Upper lobe of right lung (tissue), 1 donor: ENCODE results near the gene WDR77. TPM values are rescaled to one million over a fixed set of nuclear protein-coding genes. Genes with fewer than 3 reads are reported as not detected.

ENCODE experiments used
- ATAC-seq: fragments of 200-7000 bp; cut with Tn5 transposase; one replicate; pipeline ENCODE4 v1.9.1; 2020; ENCODE audit warnings: mild to moderate bottlenecking, moderate library complexity
- DNase-seq: peaks from one replicate; pipeline ENCODE4 v3.0.0-alpha.2; 2020
- H3K27ac ChIP-seq: fragments of 200-600 bp; one replicate; pipeline ENCODE4 v1.8.0; 2022
- H3K27me3 ChIP-seq: fragments of 200-600 bp; one replicate; pipeline ENCODE4 v1.8.0; 2022; ENCODE audit warnings: mild to moderate bottlenecking
- H3K36me3 ChIP-seq: fragments of 200-600 bp; one replicate; pipeline ENCODE4 v1.8.0; 2022
- H3K4me1 ChIP-seq: fragments of 200-600 bp; one replicate; pipeline ENCODE4 v1.8.0; 2022
- H3K4me3 ChIP-seq: fragments of 200-600 bp; one replicate; pipeline ENCODE4 v1.8.0; 2022; ENCODE audit warnings: mild to moderate bottlenecking
- H3K9me3 ChIP-seq: fragments of 200-600 bp; one replicate; pipeline ENCODE4 v1.8.0; 2022
- CTCF ChIP-seq: fragments of 200-600 bp; IDR thresholded peaks from one replicate; pipeline ENCODE4 v1.8.0; 2022; ENCODE audit warnings: antibody characterized with exemption
- intact Hi-C: fragments of 100-400 bp; cut with DNase I; formaldehyde crosslinking; loops from one replicate; pipeline ENCODE4 v1.11.0; 2022
- long read RNA-seq: library from polyadenylated mRNA; unstranded; transcript quantifications from one replicate; pipeline ENCODE4 v2.0.0, GENCODE V29; 2021
- total RNA-seq: library from RNA; stranded (reverse); fragmentation: NEBNext Ultra II Directional; extraction: Animal tissue kit (Norgen Biotek cat#: 25700); gene quantifications from one replicate; pipeline ENCODE4 v1.2.1, GENCODE V29; 2021
- donor health status: DM: no; HTN: yes; CAD: no; lungs with severe emphysema.

The WDR77 gene
- 20.1 TPM for total RNA-seq
- long read RNA-seq, transcript WDR77-201 (10 exons, 2,576 nt), result major isoform, 36 of 49 reads
- long read RNA-seq, partial matches to known transcripts, result 10 of 49 reads
- long read RNA-seq, other reads (novel, unspliced or antisense), result 3 of 49 reads

GRCh38 chr1:111448918-111449702, at the start of gene WDR77, which contains the start of gene ATP5PB:
TSS of gene WDR77 (minus strand) at chr1:111449256. CDS start at chr1:111449169, 87 bp downstream.
TSS of gene ATP5PB (plus strand) at chr1:111449464. CDS start at chr1:111449542, 78 bp downstream.
- TF ChIP-seq CTCF, result no peak
- peak; percentile 94 for DNase-seq
- no peaks in the 10 kb centered on the region for H3K9me3 ChIP-seq

GRCh38 chr1:111497592-111497991, 48.5 kb upstream of the WDR77 start:
- TF ChIP-seq CTCF, result no peak
- intact Hi-C loops, result no loop called here
- Histone ChIP-seq H3K27ac (no peak overlapping the region), H3K36me3 (no peaks in the 10 kb centered on the region), H3K27me3 (no peaks in the 10 kb centered on the region), H3K4me1 (peaks cover 7% of the 10 kb centered on the region), H3K9me3 (no peaks in the 10 kb centered on the region), H3K4me3 (no peak overlapping the region)
- DNase-seq (no peak), ATAC-seq (no peak)

More at GRCh38 chr1:111448918-111449702, at the start of gene WDR77, which contains the start of gene ATP5PB:
- no peaks in the 10 kb centered on the region for H3K27me3 ChIP-seq
- peak within 1 kb of the TSS; percentile 67 for H3K4me3 ChIP-seq
- peak; percentile 96 for ATAC-seq
- peaks cover 51% of the 10 kb centered on the region for H3K36me3 ChIP-seq
- peaks cover 47% of the 10 kb centered on the region for H3K4me1 ChIP-seq
- peak within 1 kb of the TSS; percentile 81 for H3K27ac ChIP-seq
- intact Hi-C loops, result no loop called here

GRCh38 chr1:111496398-111496797, 47.3 kb upstream of the WDR77 start:
- peaks cover 7% of the 10 kb centered on the region for H3K4me1 ChIP-seq
- H3K27me3 ChIP-seq, result no peaks in the 10 kb centered on the region
- H3K36me3 ChIP-seq, result no peaks in the 10 kb centered on the region
- TF ChIP-seq CTCF, result no peak
- no peak for ATAC-seq
- no peak for DNase-seq
- intact Hi-C loops, result no loop called here
- H3K27ac ChIP-seq, result no peak overlapping the region
- no peaks in the 10 kb centered on the region for H3K9me3 ChIP-seq
- H3K4me3 ChIP-seq, result no peak overlapping the region

- Histone ChIP-seq H3K36me3 (no peaks in the 10 kb centered on the region), H3K27ac (no peak overlapping the region), H3K4me3 (no peak overlapping the region), H3K9me3 (no peaks in the 10 kb centered on the region), H3K27me3 (no peaks in the 10 kb centered on the region), H3K4me1 (peaks cover 3% of the 10 kb centered on the region)
- intact Hi-C loops, result no loop called here
- DNase-seq (no peak), ATAC-seq (no peak)
- TF ChIP-seq CTCF, result no peak
Observed at GRCh38 chr1:111491070-111491469, 42.0 kb upstream of the WDR77 start.

- no peak for ATAC-seq
- Histone ChIP-seq H3K4me3 (no peak overlapping the region), H3K9me3 (no peaks in the 10 kb centered on the region), H3K36me3 (no peaks in the 10 kb centered on the region), H3K4me1 (peaks cover 3% of the 10 kb centered on the region), H3K27me3 (no peaks in the 10 kb centered on the region), H3K27ac (peak overlapping the region; percentile 4)
- no peak for TF ChIP-seq CTCF
- intact Hi-C loops, result no loop called here
- no peak for DNase-seq
Observed at GRCh38 chr1:111490220-111490619, 41.2 kb upstream of the WDR77 start.
